ACHN (cell line): ENCODE data around the gene USF3.
A peak's percentile ranks its signal among the peaks of the same experiment; 100 is the strongest.

Source experiments
- DNase-seq: peaks from one replicate; pipeline ENCODE4 v3.0.0-alpha.2; 2015
- in situ Hi-C: cut with HindIII; loops from 2 replicates; pipeline ENCODE4 v1.10.0; 2017; ENCODE audit warnings: low sequenced_read_pairs, low pct_ligation_motif_present, low pct_unique_long_range_greater_than_20kb

USF3 gene

DNA sequence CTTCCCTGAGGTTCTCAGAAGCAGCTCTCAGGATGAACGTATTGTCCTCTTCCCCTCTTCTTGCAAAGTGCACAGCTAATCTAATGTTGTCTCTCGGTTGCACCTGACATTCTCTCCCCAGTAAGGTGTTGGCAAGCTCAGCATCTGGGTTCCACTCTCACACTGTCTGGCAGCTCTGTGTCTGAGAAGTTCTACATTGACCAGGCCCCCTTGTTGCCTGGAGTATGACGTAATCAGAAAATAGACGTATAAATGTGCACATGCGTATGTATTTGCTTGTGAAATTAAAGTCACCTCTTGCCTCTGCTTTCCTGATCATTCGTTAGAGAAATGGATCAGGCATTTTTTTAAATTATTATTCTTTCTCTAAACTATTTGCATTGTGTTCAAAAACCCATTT lies 67.7 kb downstream of the USF3 start:
- DNase-seq = no peak
- in situ Hi-C loops = no loop called here

DNA sequence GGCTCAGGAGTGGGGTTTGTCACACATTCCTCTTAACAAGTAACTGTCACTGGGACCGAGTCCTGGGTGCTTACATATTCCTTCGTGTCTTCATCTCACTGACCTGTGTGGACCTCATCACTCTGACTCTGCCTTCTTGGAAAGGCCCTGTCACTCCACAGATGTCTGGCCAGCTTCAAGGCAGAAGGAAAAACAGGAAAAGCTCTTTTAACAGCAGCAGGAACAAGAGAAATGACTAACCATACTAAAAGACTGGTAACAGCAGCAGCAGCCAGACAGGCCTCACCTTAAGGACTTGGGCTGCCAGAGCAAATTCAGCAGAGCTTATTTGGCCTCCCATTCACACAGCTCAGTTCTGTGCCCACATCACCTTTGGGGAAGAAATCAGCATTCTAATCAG lies 68.1 kb downstream of the USF3 start:
- no peak for DNase-seq
- in situ Hi-C loops = no loop called here

DNA sequence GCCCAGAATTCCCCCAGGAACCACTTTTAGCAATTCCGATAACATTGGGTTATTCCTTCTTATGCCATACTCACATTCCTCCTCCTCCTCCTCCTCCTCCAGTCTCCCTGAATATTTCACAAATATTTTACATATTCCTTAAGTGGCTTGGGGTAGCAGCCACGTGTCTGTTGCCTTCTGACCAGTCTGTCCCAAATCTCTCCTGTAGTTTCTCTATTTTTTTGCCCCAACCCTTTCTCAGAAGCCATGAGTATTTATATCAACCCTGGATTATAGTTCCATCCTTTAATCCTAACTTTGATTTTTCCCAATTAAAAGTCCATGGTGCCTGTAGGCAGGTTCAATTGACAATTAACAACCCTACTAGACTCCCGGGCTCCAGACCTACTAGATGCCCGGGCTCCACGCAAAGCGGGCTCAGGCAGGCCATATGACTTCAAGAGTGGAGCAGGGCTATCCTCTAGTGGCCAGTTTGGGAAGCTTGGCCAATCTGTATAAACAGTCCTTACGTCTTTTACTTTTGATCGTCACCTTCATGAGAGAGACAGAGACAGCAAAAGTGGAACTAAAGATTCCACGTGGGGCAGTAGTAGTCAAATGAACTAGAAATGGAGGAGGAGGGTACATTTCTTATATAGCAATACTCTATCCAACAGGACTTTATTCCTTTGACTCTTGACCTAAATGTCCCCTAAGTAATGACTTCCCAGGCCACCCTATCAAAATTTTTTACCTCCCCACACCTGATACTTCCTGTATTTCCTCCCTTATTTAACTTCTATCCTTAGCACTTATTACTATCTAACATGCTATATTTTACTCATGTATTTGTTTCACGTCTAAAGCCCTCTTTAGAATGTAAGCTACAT lies 69.7 kb downstream of the USF3 start:
- peak; percentile 64 for DNase-seq
- in situ Hi-C loops = no loop called here

DNA sequence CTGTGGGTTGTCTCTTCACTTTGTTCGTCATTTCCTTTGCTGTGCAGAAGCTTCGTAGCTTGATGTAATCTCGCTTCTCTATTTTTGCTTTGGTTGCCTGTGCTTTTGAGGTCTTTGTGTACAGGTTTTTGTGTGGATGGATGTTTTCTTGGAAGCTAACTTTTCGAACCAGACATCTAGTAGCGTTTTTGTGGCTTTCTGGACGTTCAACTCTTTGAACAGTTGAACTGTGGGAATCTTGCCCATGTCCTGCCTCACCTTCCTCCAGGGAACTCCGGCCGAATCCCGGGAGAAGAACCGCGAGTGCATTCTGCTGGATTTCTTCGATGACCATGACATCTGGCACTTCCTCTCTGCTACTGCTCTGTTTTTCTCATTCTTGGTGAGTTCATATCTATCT lies 70.6 kb downstream of the USF3 start:
- DNase-seq = no peak
- in situ Hi-C loops = no loop called here

DNA sequence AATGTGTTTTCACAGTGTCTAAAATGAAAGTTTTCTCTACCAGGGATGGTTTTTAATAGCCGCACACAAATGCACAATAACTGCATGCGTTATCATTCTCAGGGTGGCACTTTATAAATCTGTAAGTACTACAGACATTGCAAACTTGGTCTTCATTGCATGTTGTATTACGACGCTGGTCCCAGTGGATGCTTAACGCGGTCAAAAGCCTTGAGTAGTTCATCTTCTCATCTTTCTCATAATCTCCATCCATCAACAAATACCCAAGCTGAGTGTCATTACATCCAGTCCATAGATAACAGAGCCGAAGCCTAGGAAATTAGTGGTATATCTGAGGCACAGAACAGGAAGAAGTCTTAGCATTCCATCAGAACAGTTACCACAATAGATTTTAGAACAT lies 72.6 kb downstream of the USF3 start:
- in situ Hi-C loops = no loop called here
- no peak for DNase-seq

DNA sequence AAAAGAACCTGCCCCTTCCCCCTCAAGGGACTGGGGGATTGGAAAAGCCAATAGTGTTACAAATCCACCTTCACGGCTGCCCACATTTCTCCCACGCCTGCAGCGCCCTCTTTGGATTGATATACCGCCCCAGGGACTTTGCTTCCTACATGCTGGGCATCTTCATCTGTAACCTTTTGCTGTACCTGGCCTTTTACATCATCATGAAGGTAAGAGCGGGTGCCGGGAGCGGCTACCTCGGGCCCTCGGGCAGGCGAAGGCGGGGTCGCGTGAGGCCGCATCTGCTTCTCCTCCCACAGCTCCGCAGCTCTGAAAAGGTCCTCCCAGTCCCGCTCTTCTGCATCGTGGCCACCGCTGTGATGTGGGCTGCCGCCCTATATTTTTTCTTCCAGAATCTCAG lies 73.1 kb downstream of the USF3 start:
- no peak for DNase-seq
- in situ Hi-C loops = no loop called here

DNA sequence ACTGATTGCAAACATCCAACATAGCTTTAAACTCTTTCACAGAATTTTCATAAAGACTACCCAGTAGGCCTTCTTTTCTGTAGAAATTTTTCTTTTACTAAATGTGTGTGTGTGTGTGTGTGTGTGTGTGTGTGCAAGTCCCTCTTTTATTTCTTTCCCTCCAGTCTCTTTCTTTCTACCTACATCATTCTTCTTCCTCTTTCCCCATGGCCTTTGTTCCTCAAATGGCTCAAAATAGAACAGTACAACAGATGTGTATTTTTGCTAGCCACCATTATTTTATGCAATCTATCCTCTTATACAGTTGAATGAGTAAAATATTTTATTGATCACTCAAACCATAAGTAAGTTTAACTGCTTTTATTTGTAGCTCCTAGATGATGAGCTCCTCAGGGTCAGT lies 76.4 kb downstream of the USF3 start:
- no peak for DNase-seq
- in situ Hi-C loops = no loop called here

DNA sequence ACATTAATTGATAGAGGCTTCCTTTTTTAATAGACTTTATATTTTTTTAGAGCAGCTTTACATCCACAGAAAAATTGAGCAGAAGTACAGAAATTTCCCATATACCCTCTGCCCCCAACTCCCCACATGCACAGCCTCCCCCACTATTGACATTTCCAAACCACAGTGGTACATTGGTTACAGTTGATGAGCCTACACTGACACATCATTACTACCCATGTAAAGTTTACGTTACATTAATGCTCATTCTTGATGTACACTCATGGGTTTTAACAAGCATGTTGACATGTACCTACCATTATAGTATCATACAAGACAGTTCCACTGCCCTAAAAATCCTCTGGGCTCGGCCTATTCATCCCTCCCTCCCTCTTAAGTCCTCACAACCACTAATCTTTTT lies 78.7 kb downstream of the USF3 start:
- in situ Hi-C loops = no loop called here
- DNase-seq = no peak

DNA sequence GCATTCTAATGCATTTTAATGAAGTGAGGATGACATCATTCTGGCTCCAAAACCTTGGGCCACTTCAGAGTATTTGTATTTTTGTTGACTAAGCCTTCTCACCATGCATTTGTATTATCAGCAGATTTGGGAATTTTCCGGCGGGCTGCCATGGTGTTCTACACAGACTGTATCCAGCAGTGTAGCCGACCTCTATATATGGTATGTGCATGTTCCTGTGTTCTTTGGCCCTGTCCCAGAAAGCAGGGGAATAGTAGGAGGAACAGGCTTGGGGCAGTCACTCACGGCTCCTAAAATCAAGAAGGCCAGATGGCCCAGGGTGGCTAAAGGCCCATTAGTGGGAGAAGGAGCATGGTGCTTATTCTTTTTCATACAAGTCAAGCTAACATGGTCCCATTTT lies 80.5 kb downstream of the USF3 start:
- no peak for DNase-seq
- in situ Hi-C loops = no loop called here

DNA sequence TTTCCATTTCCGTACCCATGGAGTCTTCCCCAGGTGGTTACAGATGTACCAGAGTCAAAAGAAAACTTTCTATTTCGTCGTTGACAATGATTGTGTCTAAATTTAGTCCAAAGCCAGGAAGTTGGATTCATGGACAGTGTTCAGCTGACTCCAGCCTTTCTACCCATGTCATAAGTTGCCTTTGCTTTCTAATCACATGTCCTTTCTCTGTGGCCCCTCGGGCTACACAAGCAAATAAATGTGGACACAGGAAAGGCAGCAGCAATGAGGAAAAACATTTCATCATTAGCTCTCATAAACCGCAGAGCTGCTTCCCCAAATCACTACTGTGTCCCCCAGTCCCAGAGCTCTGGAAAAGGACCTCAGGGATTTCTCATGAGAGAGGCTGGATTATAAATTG lies 82.0 kb downstream of the USF3 start:
- DNase-seq = no peak
- in situ Hi-C loops = no loop called here

DNA sequence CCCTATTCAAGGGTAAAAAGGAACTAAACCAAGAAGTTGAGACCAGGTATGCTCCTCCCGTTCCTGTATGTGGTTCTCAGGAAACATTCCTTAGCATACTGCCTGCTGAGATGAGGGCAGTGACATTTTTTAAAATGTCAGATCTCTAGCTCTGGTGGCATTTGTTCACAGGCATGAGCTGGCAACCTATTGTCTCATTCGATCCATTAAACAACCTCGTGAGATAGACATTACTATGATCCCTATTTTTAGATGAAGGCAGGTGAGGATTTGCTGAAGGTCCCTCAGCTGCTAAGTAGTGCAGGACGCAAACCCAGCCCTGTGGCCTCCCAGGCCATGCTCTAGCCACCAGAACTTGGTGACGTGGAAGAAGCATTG lies 89.2 kb downstream of the USF3 start:
- DNase-seq = no peak
- in situ Hi-C loops = no loop called here

DNA sequence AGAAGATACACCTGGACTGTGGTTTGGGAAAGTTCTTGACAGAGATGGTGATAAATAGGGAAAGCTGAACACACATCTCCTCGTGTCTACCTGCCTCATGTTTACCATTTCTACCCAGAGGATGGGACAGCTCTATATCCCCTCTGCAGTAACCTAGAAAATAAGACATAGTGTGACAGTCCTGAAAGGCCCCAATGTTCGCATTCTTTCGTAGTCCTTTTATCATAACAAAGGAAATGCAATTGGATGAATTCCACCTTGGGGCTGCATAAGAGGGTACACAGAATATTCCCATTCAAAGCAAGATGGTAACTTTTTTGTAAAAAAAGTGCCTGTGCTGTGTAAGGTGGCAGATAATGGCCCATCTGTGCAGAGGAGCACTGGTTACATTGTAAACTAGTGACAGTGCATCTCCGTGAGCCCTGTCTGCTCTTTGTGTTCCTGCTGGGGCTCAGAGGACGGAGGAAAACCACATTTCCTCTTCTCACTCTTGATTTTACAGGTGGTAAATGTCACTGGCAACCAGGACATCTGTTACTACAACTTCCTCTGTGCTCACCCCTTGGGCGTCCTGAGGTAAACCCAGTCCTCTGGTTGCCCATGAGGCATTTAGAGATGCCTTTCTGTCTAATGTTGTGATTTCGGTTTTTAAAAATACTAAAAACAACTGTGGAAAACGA lies 89.8 kb downstream of the USF3 start:
- DNase-seq = no peak
- in situ Hi-C loops = no loop called here

DNA sequence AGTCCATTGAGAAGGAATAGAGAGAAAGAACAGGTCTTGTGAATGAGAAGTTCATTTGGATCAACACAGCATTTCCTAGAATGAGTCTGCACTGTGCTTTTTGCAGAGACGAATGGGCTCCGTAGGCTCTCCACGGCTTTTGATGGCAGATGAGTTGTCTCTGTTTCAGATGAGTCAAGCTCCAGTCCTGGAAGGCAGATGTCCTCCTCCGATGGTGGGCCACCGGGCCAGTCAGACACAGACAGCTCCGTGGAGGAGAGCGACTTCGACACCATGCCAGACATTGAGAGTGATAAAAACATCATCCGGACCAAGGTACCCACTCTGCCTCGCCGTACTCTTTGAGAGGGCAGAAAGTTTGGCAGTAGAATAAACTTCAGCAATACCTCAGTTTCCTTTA lies 93.6 kb downstream of the USF3 start:
- in situ Hi-C loops = no loop called here
- no peak for DNase-seq

DNA sequence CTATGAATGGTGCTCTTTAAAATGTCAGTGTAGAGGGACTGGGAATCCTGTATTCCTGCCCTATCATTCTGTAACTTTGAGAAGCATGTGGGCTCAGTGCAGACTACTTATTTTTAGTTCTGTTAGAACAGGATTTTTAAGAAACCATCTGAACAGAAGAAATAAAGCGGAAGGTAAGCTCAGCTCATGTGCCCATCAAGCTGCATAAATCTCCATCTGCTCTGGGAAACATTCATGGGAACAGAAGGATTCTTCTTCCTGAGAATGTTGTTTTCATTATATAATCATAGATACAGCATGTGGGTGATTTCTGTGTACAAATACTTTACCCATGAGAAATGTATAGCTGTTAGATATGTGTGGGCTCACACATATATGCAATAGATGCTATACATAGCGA lies 94.2 kb downstream of the USF3 start:
- DNase-seq = no peak
- in situ Hi-C loops = no loop called here

DNA sequence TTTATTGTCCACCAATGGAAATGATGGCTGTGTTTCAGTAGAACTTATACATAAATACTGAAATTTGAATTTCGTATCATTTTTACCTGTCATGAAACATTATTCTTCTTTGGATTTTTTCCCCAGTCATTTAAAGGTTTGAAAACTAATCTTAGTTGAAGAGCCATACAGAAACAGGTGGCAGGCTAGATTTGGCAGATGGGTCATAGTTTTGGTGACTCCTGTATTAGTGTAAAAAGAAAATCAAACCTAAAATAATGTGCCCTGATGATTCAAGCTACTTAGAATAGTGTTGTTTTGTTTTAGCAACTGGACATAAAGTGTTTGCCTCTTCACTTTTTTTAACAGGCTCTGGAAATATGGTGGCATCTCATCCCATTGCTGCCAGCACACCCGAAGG lies 95.2 kb downstream of the USF3 start:
- no peak for DNase-seq
- in situ Hi-C loops = no loop called here

DNA sequence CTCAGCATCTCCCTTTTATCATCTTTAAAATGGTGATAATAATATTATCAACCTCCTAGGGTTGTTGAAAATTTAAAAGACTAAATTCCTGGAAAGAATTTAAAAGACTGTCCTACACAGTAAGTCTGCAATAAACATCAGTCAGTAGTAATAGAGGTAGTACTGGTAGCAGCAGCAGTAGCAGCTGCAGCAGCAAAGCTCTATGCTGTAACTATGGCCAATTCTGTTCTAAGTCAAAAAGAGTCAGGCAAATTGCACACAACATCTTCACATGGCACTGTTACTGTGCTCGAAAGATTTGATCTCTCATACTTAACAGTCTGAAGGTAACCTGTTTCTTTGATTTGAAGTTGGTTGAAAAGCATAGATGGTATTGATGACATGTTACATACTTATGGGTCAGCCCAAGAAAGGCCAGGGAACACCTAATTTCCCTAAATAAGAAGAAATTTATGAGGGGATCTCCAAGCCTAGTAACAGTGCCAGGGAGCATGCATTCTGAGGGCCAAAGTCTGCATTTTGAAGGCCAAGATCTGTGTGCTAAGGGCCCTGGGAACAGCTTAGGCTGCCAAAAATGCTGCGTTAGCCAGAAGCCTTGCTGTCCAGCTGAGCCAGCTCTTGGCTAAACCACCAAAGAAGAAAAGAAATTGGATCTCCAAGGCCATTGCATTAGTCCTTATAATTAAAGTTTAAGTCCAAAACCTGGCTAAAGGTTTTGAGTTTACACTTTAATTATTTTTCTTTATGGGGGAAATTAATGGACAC lies 95.8 kb downstream of the USF3 start:
- DNase-seq = no peak
- in situ Hi-C loops = no loop called here
